HG02884 (cell line): Measurements from ENCODE around the gene ITGAD.

ENCODE experiments used
- ATAC-seq: cut with Tn5 transposase; IDR thresholded peaks from one replicate; pipeline ENCODE4 v1.9.1; 2021; ENCODE audit warnings: mild to moderate bottlenecking, moderate library complexity; ENCODE audit not compliant: unreplicated experiment

The ITGAD gene

GRCh38 chr16:31474173-31474714 lies 81.1 kb downstream of the ITGAD start:
- no peak for ATAC-seq

- no peak for ATAC-seq
Observed at GRCh38 chr16:31474773-31475738, 81.9 kb downstream of the ITGAD start.

- ATAC-seq = no peak
Observed at GRCh38 chr16:31475946-31476302, 82.8 kb downstream of the ITGAD start.
